Ovary (tissue), 9 donors: ENCODE measurements around the gene TANC1. TPM values are rescaled to one million over a fixed set of nuclear protein-coding genes. Genes with fewer than 3 reads are reported as not detected.

Experiments
- DNase-seq, 5 donors: peaks; one replicate each; pipeline ENCODE4 v3.0.0-alpha.2; 2019 to 2020
- H3K27ac ChIP-seq, 2 donors: fragments of 200-600 bp; one replicate each; pipeline versions ENCODE4 v1.5.1 to v1.8.0; 2019 to 2022
- H3K27me3 ChIP-seq: fragments of 200-600 bp; one replicate; pipeline ENCODE4 v1.8.0; 2022
- H3K36me3 ChIP-seq: fragments of 200-600 bp; sonication (generic); one replicate; pipeline ENCODE4 v1.5.1; 2019
- H3K4me1 ChIP-seq: one replicate; pipeline ENCODE4 v1.8.1; 2013; ENCODE audit warnings: mild to moderate bottlenecking, moderate library complexity; ENCODE audit not compliant: insufficient read depth
- H3K4me3 ChIP-seq: fragments of 200-600 bp; sonication (generic); one replicate; pipeline ENCODE4 v1.5.1; 2017
- H3K9me3 ChIP-seq, 2 donors: fragments of 200-600 bp in 1 of 2; sonication (generic) in 1 of 2; one replicate each; pipeline versions ENCODE4 v1.5.1 to v1.8.1; 2013 to 2019; ENCODE audit warnings: mild to moderate bottlenecking in 1 of 2, moderate library complexity in 1 of 2
- EP300 ChIP-seq: sonication (generic); formaldehyde crosslinking; IDR thresholded peaks from one replicate; pipeline ENCODE4 v1.6.1; 2017; ENCODE audit warnings: antibody characterized with exemption
- POLR2A ChIP-seq: fragments of 450-650 bp; IDR thresholded peaks from one replicate; pipeline ENCODE4 v1.6.1; 2017; ENCODE audit warnings: antibody characterized with exemption, mild to moderate bottlenecking, moderate library complexity
- WGBS, 3 donors: extraction: QIAGEN DNeasy Blood & Tissue Kit in 1 of 3; methylation state at CpG; one replicate each; pipeline versions ENCODE4 v1.1.5 to v1.1.7; 2013 to 2017; 5-methylcytosine and 5-hydroxymethylcytosine counted together
- intact Hi-C, 4 donors: fragments of 100-400 bp; cut with DNase I; formaldehyde crosslinking; loops; one replicate each; pipeline versions ENCODE4 v1.11.0 to v1.15.1; 2022 to 2023
- polyA plus RNA-seq, 2 donors: library from polyadenylated mRNA; stranded (reverse); fragments of 200-250 nt in 1 of 2; fragments of 350-450 nt in 1 of 2; fragmentation: Illumina TruSeq in 1 of 2; extraction: RNeasy Lipid Tissue Mini Kit (QIAGEN cat#74804) in 1 of 2; gene quantifications; one replicate each; pipeline ENCODE4 v1.2.3, GENCODE V29; 2013 to 2014
- total RNA-seq, 7 donors: library from RNA; depleted of rRNA in 2 of 7; stranded (reverse); fragments of >200 nt in 2 of 7; fragmentation: NEBNext Ultra II Directional in 3 of 7; extraction: Animal tissue kit (Norgen Biotek cat#: 25700) in 3 of 7; gene quantifications; one replicate each; pipeline versions ENCODE4 v1.1.0 to v1.2.4, GENCODE V29; 2016 to 2023
- TF ChIP-seq, protein P1 (sequence below), 3 donors: fragments of 450-650 bp in 2 of 3; fragments of 200-600 bp in 1 of 3; IDR thresholded peaks; one replicate each; pipeline versions ENCODE4 v1.5.1 to v1.8.0; 2016 to 2022; ENCODE audit warnings: antibody characterized with exemption in 3 of 3, mild to moderate bottlenecking in 1 of 3
- donor health status: DM: no; HTN: no; CAD: no; lungs with moderate emphysema.
- donor health status: DM: no; HTN: no; CAD: no.
- donor health status: Bipolar disorder and iron deficiency.
- donor health status: DM: yes; HTN: yes; CAD: no.
- donor health status: DM: no; HTN: no; CAD: no.
- donor health status: DM: yes; HTN: yes; CAD: no.

The TANC1 gene
- total and polyA plus RNA-seq, 9 donors, result 12.2 to 39.2 (median 25.8) TPM

DNA sequence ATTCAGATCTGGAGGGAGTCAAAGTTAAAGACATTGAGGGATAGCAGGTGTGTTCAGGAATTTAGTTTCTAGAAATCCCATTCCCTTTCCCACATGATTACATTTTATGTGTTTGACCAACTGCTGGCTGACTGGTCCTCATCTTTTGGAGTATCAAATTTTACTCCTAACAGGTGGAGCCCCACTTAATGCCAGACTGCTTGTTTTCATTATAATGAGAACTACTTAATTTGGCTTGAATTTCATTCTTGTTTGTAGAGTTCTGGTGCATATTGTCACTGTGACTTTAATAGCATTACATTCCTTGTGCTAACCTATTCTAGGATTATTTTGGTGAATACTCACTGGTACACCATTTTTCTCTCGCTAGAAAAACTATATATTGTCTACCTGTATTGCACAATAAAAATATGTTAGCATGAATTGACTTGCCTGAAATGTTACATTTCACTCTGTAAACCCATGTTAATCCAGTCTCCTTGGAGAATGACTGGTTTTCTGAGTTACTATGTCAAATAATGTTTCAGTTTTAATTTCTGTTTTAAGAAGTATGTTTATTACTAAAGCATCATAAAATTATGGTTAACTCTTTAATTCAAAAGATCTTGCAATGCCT is 98.2 kb downstream of the TANC1 start:
- intact Hi-C loops, result no loop called here
- no peaks in the 10 kb centered on the region for H3K36me3 ChIP-seq
- 84 to 92% (median 88%) methylated on average over 1 of the region's 1 CpG for WGBS, 3 donors
- DNase-seq, result no peak
- TF ChIP-seq EP300, result no peak
- TF ChIP-seq POLR2A, result no peak
- TF ChIP-seq, protein P1, sequence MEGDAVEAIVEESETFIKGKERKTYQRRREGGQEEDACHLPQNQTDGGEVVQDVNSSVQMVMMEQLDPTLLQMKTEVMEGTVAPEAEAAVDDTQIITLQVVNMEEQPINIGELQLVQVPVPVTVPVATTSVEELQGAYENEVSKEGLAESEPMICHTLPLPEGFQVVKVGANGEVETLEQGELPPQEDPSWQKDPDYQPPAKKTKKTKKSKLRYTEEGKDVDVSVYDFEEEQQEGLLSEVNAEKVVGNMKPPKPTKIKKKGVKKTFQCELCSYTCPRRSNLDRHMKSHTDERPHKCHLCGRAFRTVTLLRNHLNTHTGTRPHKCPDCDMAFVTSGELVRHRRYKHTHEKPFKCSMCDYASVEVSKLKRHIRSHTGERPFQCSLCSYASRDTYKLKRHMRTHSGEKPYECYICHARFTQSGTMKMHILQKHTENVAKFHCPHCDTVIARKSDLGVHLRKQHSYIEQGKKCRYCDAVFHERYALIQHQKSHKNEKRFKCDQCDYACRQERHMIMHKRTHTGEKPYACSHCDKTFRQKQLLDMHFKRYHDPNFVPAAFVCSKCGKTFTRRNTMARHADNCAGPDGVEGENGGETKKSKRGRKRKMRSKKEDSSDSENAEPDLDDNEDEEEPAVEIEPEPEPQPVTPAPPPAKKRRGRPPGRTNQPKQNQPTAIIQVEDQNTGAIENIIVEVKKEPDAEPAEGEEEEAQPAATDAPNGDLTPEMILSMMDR (IDR thresholded peaks at IDR 0.05), result no peak
- no peaks in the 10 kb centered on the region for H3K9me3 ChIP-seq
- no peak overlapping the region for H3K4me3 ChIP-seq
- H3K4me1 ChIP-seq, result peaks cover 15% of the 10 kb centered on the region
- H3K27ac ChIP-seq, result no peak overlapping the region
- H3K27me3 ChIP-seq, result no peaks in the 10 kb centered on the region

DNA sequence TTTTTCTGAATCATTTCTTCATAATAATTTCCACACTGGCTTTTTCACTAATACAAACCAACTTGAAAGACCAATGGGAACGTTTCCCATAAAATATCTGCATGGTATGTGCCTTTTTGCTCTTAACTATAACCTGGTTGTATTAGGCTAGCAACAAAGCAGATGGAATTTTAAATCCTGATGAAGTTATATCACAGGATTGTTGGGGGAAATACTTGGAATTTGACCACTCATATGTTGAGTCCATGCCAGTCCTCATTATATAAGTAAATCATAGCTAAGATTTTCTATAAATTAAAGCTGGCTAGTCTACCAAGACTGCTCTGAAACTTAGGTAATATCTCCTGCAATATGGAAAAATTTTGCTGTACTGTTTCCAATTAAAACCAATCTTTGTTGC is 99.5 kb downstream of the TANC1 start:
- no peak overlapping the region for H3K4me3 ChIP-seq
- H3K4me1 ChIP-seq, result peaks cover 15% of the 10 kb centered on the region
- no peak overlapping the region for H3K27ac ChIP-seq
- TF ChIP-seq POLR2A (no peak), EP300 (no peak)
- TF ChIP-seq, protein P1 (IDR thresholded peaks at IDR 0.05), result no peak
- DNase-seq, result no peak
- no peaks in the 10 kb centered on the region for H3K27me3 ChIP-seq
- 81 to 88% (median 81%) methylated on average over 1 of the region's 1 CpG for WGBS, 3 donors
- intact Hi-C loops, result no loop called here
- H3K9me3 ChIP-seq, result no peaks in the 10 kb centered on the region
- no peaks in the 10 kb centered on the region for H3K36me3 ChIP-seq

DNA sequence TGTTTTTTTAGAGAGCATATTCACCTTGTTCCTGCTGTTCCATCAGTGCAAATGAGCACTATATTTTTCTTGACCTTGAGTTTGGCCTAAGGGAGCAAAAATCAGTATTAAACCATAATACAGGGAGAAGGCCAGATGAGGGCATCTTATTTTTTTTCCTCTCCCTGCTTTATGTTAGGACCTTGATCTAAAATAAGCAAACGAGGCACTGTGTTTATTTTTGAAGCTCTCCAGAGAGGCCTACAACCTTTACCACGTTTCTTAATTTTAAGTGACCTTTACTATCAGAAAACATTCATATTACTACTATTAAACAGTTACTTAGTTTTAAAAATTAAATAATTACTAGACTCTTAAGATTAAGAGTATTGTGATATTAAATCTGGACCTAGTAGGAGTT is 100.8 kb downstream of the TANC1 start:
- TF ChIP-seq EP300 (no peak), POLR2A (no peak)
- TF ChIP-seq, protein P1 (IDR thresholded peaks at IDR 0.05), result no peak
- 7 to 26% (median 15%) methylated on average over 2 of the region's 2 CpGs for WGBS, 3 donors
- DNase-seq, result no peak
- peaks cover 16% of the 10 kb centered on the region for H3K4me1 ChIP-seq
- no peak overlapping the region for H3K27ac ChIP-seq
- H3K36me3 ChIP-seq, result no peaks in the 10 kb centered on the region
- intact Hi-C loops, result no loop called here
- no peaks in the 10 kb centered on the region for H3K9me3 ChIP-seq
- no peaks in the 10 kb centered on the region for H3K27me3 ChIP-seq
- H3K4me3 ChIP-seq, result no peak overlapping the region

- no peaks in the 10 kb centered on the region for H3K36me3 ChIP-seq
- TF ChIP-seq POLR2A (no peak), EP300 (no peak)
- TF ChIP-seq, protein P1 (IDR thresholded peaks at IDR 0.05), result no peak
- H3K4me3 ChIP-seq, result no peak overlapping the region
- WGBS, 3 donors, result 47 to 50% (median 48%) methylated on average over 2 of the region's 2 CpGs
- H3K4me1 ChIP-seq, result peaks cover 8% of the 10 kb centered on the region
- no peak for DNase-seq
- no peaks in the 10 kb centered on the region for H3K9me3 ChIP-seq
- H3K27me3 ChIP-seq, result no peaks in the 10 kb centered on the region
- intact Hi-C loops, result no loop called here
- H3K27ac ChIP-seq, result no peak overlapping the region
Measured at GRCh38 chr2:159070235-159070634, 101.8 kb downstream of the TANC1 start.
